Type B pancreatic cell (in vitro differentiated cells): ENCODE measurements around the gene ECD. TPM values are rescaled to one million over a fixed set of nuclear protein-coding genes. Genes with fewer than 3 reads are reported as not detected.

Source experiments
- DNase-seq: peaks from one replicate; pipeline ENCODE4 v3.0.0; 2021; ENCODE audit warnings: mixed read lengths; ENCODE audit not compliant: unreplicated experiment; ENCODE audit errors: extremely low spot score
- H3K27ac Mint-ChIP-seq: 2 replicates; pipeline ENCODE4 v1.8.0; 2021; ENCODE audit warnings: mild to moderate bottlenecking, mixed read lengths
- H3K27me3 Mint-ChIP-seq: 2 replicates; pipeline ENCODE4 v1.8.0; 2021; ENCODE audit warnings: mixed read lengths
- H3K36me3 Mint-ChIP-seq: 2 replicates; pipeline ENCODE4 v1.8.0; 2021; ENCODE audit warnings: mixed read lengths
- H3K4me1 Mint-ChIP-seq: one replicate; pipeline ENCODE4 v1.8.0; 2021; ENCODE audit warnings: mixed read lengths; ENCODE audit not compliant: unreplicated experiment
- H3K4me3 Mint-ChIP-seq: 2 replicates; pipeline ENCODE4 v1.8.0; 2021; ENCODE audit warnings: mild to moderate bottlenecking, mixed read lengths
- H3K9me3 Mint-ChIP-seq: 2 replicates; pipeline ENCODE4 v1.8.0; 2021; ENCODE audit warnings: mixed read lengths
- CTCF ChIP-seq: fragments of 200-600 bp; sonication (generic); conservative IDR thresholded peaks from 2 replicates; pipeline ENCODE4 v1.5.0; 2021; ENCODE audit warnings: antibody characterized with exemption, mild to moderate bottlenecking
- total RNA-seq: library from RNA; stranded (reverse); gene quantifications from 2 replicates; pipeline ENCODE4 v1.2.1, GENCODE V29; 2021; ENCODE audit warnings: low replicate concordance

The ECD gene
- total RNA-seq, 1 donor from 2014 or later = 27.9 TPM

- Mint-ChIP-seq H3K4me3 (peak overlapping the region; percentile 100), H3K4me1 (peaks cover 10% of the 10 kb centered on the region), H3K27me3 (no peaks in the 10 kb centered on the region), H3K9me3 (no peaks in the 10 kb centered on the region), H3K36me3 (peaks cover 12% of the 10 kb centered on the region), H3K27ac (peak overlapping the region; percentile 100)
- no peak for DNase-seq
- TF ChIP-seq CTCF = peak; percentile 11
Observed at GRCh38 chr10:73168465-73168803, 626 bp upstream of the ECD start.

- no peak for TF ChIP-seq CTCF
- H3K9me3 Mint-ChIP-seq = no peaks in the 10 kb centered on the region
Observed at GRCh38 chr10:73167458-73167782, 388 bp downstream of the ECD start.

GRCh38 chr10:73166972-73167371 lies 836 bp downstream of the ECD start:
- TF ChIP-seq CTCF = no peak
- Mint-ChIP-seq H3K4me1 (peaks cover 10% of the 10 kb centered on the region), H3K9me3 (no peaks in the 10 kb centered on the region), H3K36me3 (peaks cover 22% of the 10 kb centered on the region), H3K27me3 (no peaks in the 10 kb centered on the region), H3K27ac (peak overlapping the region; percentile 100), H3K4me3 (peak overlapping the region; percentile 100)
- no peak for DNase-seq

More at GRCh38 chr10:73167458-73167782, 388 bp downstream of the ECD start:
- no peak for DNase-seq
- Mint-ChIP-seq H3K4me1 (peaks cover 10% of the 10 kb centered on the region), H3K36me3 (peaks cover 17% of the 10 kb centered on the region), H3K27me3 (no peaks in the 10 kb centered on the region), H3K4me3 (peak overlapping the region; percentile 100), H3K27ac (peak overlapping the region; percentile 100)

- peaks cover 39% of the 10 kb centered on the region for H3K36me3 Mint-ChIP-seq
- no peaks in the 10 kb centered on the region for H3K9me3 Mint-ChIP-seq
- DNase-seq = no peak
- no peaks in the 10 kb centered on the region for H3K27me3 Mint-ChIP-seq
- H3K27ac Mint-ChIP-seq = no peak overlapping the region
- no peak for TF ChIP-seq CTCF
- H3K4me3 Mint-ChIP-seq = no peak overlapping the region
- H3K4me1 Mint-ChIP-seq = peaks cover 9% of the 10 kb centered on the region
Observed at GRCh38 chr10:73163096-73163495, 4.7 kb downstream of the ECD start.

GRCh38 chr10:73161662-73162061 lies 6.1 kb downstream of the ECD start:
- no peaks in the 10 kb centered on the region for H3K27me3 Mint-ChIP-seq
- H3K27ac Mint-ChIP-seq = no peak overlapping the region
- H3K4me1 Mint-ChIP-seq = peaks cover 6% of the 10 kb centered on the region
- H3K4me3 Mint-ChIP-seq = no peak overlapping the region
- peaks cover 36% of the 10 kb centered on the region for H3K36me3 Mint-ChIP-seq
- DNase-seq = no peak
- H3K9me3 Mint-ChIP-seq = no peaks in the 10 kb centered on the region
- TF ChIP-seq CTCF = no peak

- Mint-ChIP-seq H3K4me3 (no peak overlapping the region), H3K9me3 (no peaks in the 10 kb centered on the region), H3K4me1 (peaks cover 3% of the 10 kb centered on the region), H3K27me3 (no peaks in the 10 kb centered on the region), H3K36me3 (peaks cover 37% of the 10 kb centered on the region), H3K27ac (no peak overlapping the region)
- no peak for TF ChIP-seq CTCF
- DNase-seq = no peak
Observed at GRCh38 chr10:73161079-73161478, 6.7 kb downstream of the ECD start.
